HG03108 (cell line): ENCODE measurements around the gene AUTS2.

Source experiments
- ATAC-seq: cut with Tn5 transposase; IDR thresholded peaks from one replicate; pipeline ENCODE4 v1.9.1; 2021; ENCODE audit warnings: moderate library complexity; ENCODE audit not compliant: unreplicated experiment

Gene AUTS2

DNA sequence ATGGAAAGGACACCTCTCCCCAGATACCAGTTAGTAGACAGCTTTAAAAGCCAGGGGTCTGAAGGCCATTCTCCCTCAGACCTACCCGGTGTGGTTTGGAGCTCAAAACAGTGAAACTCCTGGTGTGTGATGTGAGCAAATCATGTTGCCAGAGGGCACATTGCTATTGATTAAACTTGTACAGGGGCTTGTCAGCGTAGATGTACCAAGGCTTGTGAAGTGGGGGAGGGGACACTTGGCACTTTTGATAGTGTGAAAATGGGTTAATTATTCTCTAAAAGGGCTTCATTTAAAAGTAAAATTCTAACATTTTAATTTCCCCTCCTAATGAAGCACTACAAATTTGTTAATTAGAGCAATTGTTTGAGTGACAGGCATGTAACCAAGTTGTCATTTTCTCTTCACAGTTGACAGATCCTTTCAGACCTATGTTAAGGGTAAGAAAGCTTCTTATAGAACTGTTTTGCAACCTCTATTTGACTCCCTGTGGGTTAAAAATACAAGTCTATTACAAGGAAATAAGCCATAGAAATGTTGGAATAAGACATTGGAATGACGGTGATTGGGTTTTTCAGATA lies 1176.8 kb downstream of the AUTS2 start:
- no peak for ATAC-seq

DNA sequence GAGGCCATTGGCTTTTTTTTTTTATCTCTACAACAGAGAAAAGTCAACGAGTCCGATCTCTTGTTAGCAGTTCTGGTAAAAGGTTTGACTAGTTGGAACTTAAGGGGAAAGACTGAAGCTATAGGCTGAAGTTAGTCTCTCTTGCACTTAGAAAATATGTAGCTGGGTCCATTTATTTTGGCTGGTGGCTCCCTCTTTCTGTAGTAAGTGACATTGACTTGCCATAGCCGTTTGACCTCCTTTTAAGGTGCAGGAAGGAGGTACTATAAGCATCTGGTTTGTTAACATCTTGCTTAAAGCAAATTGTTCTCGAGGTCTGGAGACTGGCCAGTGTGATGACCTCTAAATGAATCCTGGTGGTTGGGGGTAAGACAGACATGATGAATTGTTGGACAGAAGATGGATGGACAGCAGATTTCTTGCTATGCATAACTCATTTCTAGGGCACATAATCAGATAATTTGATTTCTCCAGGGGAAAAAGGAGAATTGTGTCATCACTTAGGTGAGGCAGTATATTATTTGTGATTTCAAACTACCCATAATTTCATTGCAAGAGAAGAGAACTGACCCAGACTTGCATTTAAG lies 1177.4 kb downstream of the AUTS2 start:
- no peak for ATAC-seq

DNA sequence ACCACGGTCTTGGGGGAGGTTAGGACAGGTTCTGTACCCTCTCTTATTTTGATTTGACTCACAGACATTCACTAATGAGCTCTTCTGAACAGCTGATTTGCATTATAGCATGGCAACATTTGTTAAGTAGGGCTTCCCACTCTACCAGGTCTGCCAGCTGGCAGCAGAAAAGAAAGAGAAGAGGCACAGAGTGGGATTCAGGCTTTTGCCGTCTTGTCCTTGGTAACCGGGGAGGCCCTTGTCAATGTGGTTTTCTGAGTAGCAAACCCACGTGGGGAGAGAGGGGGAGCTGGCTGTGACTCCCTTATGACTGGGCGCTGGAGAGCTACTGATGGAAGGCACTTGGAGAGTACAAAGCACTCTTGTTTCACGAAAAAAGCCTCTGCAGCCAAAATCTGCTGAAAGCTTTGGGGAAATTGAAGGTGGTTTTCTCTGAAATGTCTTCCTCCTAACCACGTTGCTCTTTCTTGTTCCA lies 1178.4 kb downstream of the AUTS2 start:
- no peak for ATAC-seq

GRCh38 chr7:70777251-70777650 lies 1179.0 kb downstream of the AUTS2 start:
- ATAC-seq: no peak

- no peak for ATAC-seq
These were observed 1180.3 kb downstream of the AUTS2 start for GRCh38 chr7:70778585-70778984.

- ATAC-seq: no peak
These were observed 1181.0 kb downstream of the AUTS2 start for GRCh38 chr7:70779321-70779720.

DNA sequence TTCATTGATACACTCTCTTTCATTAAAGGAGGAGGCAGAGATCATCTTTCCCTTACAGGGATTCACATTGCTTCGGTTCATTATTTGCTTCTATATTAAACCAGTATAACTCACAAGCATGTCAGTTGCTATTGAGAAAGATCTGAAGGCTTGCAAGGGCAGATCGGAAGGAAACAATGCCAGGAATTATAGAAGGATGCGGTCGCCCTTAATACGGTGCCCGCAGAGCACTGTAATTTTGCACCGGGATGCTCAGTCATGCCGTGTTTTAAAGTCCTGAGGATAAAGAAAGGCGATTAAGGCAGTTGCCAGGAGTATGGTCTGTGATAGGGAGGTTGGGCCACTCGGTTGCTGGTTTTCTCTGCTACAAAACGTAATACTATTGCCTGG lies 1183.6 kb downstream of the AUTS2 start:
- no peak for ATAC-seq

DNA sequence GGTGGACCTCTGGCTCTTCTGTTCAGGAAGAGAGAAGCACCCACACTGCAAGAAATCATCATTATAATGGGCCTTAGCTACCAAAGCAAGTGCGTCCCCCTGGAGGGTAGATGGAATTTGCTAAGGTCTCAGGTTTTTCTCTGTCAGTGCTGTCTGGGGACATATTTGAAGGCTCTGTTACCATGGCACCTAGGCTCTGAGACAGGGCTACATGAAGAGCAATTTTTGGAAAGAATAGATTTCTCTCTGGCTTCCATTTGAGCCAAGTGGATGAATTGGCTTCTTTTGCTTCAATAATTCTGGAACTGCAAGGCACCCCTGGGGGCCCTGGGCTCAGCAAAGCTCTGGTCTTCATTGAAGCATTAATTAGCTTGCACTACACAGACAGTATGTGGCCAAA lies 1184.5 kb downstream of the AUTS2 start:
- no peak for ATAC-seq

DNA sequence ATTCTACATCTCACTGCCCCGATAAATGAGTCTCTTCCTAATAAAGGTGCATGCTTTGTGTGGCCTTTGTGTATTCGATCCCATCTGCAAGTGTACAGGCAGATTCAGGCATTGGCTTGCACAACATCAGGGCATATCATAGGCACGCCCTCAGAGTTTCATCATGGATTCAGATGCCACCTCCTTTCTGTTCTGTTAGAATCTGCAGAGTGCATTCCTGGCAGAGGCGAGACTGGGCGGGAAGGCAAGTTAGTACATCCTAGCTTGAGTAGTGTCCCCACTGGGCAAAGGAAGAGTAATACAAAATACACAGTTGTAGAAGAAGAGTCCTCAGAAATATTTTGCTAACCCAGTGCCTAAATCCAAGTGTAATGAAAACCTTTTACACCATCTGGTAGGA lies 1187.2 kb downstream of the AUTS2 start:
- no peak for ATAC-seq

DNA sequence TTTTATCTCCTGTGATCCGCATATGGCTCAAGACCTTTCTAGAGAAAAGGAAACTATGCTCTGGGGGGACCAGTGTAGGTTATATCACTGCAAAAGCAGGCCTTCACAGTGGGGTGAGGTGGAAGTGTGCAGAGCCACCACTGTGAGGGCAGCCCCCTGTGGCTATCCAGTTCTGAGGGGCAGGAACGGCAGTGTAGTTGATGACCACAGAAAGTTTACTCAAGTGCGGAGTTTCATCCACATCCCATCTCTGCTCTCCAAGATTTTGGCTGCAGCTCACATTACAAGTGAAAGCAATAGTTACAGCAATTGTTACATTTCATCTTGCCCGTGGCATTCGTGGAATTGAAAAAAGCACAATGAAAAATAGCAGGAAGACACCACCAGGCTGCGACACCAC lies 1187.8 kb downstream of the AUTS2 start:
- ATAC-seq: no peak

- no peak for ATAC-seq
These were observed 1189.0 kb downstream of the AUTS2 start for GRCh38 chr7:70787286-70787685.

DNA sequence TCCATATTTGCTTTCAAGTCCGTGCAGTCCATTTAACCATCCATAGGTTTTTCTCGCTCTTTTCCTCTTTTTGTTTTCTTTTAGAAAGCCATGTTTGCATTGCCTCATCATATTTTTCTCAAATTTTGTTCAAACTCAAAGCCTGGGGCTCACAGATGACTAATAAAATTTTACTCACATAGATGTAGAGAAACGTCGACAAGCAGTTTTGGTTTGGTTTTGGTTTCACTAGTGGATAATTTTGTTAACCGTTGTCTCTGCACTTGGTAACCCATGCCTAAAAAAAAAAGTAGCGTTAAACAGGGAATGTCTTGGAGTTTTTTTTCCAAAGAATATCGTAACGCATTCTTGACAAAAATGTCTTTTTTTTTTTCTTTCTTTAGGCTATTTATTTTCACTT lies 1189.5 kb downstream of the AUTS2 start:
- no peak for ATAC-seq

DNA sequence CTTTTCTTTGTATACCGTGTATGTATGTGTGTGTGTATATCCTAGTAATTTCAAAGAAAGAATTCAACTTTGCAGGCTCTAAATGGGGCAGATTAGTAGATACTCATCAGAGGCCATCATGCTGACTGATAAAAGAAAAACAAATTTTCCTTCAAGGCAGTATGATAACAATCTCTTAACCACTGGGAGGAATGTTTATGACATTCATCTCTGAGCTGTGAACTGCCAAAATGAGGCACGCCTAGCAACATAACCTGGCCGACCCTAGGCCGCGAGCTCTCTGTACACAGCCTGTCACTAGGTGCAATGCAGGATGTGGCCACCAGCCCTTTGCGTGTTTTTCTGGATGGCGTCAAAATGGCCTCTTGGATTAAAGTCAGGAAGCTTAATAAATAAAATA lies 1190.0 kb downstream of the AUTS2 start:
- ATAC-seq: no peak

DNA sequence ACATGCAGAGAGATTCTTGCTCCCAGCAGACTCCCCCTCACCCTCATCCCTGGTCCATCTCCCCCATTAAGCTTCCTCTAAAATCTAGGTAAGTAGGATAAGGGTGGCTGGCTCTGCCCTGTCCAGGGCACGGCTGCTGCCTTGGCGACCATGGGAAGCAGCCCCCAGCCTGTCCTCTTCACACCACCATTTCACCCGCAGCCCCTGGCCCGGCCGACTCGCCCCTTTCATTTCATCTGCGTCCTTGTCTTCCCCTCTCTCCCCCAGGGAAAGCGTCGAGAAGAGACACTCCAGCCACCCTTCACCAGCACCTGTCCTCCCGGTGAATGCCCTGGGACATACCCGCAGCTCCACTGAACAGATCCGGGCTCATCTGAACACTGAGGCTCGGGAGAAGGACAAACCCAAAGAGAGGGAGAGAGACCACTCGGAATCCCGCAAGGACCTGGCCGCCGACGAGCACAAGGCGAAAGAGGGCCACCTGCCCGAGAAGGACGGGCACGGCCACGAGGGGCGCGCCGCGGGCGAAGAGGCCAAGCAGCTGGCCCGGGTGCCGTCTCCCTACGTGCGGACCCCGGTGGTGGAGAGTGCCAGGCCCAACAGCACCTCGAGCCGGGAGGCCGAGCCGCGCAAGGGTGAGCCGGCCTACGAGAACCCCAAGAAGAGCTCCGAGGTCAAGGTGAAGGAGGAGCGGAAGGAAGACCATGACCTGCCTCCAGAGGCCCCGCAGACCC lies 1191.4 kb downstream of the AUTS2 start:
- ATAC-seq: no peak

- no peak for ATAC-seq
These were observed 1192.2 kb downstream of the AUTS2 start for GRCh38 chr7:70790215-70791073.

DNA sequence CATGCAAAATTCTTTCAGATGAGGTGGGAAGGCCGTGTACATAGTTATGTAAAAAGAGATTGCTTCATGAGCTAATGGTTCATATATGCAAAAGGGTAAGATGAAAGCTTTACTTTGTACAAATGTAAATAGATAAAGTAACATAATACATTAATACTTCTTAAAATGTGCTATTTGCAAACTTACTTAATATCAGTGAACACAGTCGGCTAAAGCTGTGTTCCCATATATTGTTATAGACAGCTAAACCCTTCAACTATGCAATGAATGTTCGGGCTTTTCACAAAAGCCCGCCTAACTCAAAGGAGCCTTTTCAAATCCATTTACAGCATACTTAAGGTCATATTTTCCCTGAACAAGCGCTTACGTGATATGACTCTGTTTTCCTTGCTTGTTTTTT lies 1193.1 kb downstream of the AUTS2 start:
- ATAC-seq: no peak

GRCh38 chr7:70793060-70793459 lies 1194.8 kb downstream of the AUTS2 start:
- no peak for ATAC-seq

- ATAC-seq: no peak
These were observed 1195.5 kb downstream of the AUTS2 start for GRCh38 chr7:70793821-70794220.

DNA sequence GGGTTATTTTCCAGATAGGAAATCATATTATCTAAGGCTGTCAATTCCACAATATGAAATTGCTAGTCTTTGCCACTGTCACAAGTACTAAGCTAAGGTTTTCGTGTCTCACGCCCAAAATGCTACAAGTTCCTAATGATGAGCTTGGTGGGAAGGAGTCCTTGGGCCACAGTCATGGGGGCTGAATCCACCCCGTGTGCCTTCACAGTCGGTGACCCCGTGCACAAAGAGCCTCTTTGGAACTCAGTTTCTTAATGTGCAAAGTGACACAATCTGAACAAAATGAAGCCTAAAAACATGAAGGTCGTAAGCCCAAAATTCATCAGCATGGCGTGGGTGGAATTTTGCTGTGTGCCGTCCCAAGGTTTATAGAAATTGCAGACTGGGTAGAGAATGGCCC lies 1196.7 kb downstream of the AUTS2 start:
- no peak for ATAC-seq

GRCh38 chr7:70795948-70796347 lies 1197.7 kb downstream of the AUTS2 start:
- no peak for ATAC-seq

DNA sequence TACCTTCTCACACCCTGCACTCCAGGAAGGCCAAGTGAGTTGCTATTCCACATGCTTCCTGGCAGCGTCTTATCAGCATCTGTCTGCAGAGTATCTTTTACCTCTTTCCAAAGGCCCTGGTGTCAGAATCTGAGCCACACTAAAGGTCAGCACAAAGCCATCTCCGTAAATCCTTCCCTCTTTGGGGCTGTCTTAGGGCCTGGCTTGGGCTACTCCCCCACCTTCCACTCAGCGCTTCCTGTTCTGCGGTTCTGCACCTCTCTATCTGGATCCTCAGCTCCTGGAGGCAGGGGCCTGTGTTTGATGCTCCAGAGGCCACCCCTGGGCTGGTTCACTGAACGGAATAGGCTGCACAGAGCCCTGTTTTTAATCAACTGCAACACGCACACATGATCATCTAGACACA lies 1198.8 kb downstream of the AUTS2 start:
- no peak for ATAC-seq
